ENCODE results near the gene OLFML2A.

The OLFML2A gene

DNA sequence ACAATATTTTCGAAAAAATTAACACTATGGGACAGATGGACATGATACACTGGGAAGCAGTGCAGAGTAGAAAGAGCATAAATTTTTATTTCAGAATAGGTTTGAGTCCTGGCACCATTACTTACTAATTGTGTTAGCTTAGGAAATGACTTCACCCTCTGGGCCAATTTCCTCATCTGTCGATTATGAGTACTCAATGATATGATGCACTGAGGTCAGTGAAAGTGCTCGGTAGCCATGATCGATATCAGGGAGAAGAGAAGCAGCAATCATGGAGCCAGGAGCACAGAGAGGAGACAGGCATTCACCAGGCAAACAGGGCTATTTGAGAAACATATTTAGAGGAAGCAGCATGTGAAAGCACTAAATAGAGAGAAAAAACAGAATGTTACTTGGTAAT lies 35.3 kb upstream of the OLFML2A start:
- TF ChIP-seq, protein P1, sequence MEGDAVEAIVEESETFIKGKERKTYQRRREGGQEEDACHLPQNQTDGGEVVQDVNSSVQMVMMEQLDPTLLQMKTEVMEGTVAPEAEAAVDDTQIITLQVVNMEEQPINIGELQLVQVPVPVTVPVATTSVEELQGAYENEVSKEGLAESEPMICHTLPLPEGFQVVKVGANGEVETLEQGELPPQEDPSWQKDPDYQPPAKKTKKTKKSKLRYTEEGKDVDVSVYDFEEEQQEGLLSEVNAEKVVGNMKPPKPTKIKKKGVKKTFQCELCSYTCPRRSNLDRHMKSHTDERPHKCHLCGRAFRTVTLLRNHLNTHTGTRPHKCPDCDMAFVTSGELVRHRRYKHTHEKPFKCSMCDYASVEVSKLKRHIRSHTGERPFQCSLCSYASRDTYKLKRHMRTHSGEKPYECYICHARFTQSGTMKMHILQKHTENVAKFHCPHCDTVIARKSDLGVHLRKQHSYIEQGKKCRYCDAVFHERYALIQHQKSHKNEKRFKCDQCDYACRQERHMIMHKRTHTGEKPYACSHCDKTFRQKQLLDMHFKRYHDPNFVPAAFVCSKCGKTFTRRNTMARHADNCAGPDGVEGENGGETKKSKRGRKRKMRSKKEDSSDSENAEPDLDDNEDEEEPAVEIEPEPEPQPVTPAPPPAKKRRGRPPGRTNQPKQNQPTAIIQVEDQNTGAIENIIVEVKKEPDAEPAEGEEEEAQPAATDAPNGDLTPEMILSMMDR (IDR thresholded peaks at IDR 0.05; ENCODE audit: insufficient read depth, missing control alignments), result no peak
- DNase-seq (ENCODE audit: insufficient read length, low spot score) (no peak), FAIRE-seq (no peak)

DNA sequence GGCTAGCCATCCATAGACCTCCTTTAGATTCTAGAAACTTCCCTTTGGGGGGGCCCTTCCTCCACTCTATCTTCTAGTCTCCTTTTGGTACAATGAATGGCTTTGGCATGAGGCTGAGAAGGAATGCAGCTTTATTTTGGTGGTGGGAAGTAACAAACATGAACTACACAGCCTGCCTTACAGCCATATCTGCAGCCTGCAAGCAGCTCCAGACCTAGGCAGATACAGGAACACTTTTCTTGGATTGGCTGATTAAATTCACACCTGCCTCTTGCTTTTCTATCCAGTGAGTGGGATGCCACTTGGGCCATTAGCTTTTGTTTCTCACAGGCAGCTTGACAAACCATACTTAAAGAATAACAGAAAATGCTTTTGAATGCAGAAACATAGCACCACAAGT lies 34.0 kb upstream of the OLFML2A start:
- TF ChIP-seq, protein P1 (IDR thresholded peaks at IDR 0.05; ENCODE audit: insufficient read depth, missing control alignments), result no peak
- FAIRE-seq (no peak), DNase-seq (ENCODE audit: insufficient read length, low spot score) (no peak)

DNA sequence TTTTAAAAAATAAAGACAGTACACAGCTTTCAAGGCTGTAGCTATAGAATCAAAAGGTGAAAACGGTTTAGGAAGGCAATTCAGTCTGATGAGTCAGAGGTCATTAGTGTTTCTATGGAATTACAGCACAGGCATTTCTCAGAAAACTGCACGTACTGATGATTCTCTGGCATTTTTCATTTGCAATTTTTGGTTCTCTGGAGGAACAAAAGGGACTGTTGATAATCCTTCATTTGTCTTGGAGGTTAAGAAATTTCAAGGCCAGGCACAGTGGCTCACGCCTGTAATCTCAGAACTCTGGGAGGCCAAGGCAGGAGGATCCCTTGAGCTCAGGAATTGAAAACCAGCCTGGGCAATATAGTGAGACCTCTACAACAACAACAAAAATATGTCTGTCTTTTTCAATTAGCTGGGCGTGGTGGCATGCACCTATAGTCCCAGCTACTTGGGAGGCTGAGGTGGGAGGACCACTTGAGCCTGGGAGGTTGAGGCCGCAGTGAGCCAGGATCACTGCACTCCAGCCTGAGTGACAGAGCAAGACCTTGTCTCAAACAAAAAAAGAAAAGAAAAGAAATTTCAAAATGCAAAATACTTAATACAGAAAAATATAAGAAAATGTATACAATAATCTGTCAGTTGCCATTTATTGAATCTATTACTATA lies 33.1 kb upstream of the OLFML2A start:
- FAIRE-seq, result no peak
- TF ChIP-seq, protein P1 (IDR thresholded peaks at IDR 0.05; ENCODE audit: insufficient read depth, missing control alignments), result no peak
- no peak for DNase-seq (ENCODE audit: insufficient read length, low spot score)

DNA sequence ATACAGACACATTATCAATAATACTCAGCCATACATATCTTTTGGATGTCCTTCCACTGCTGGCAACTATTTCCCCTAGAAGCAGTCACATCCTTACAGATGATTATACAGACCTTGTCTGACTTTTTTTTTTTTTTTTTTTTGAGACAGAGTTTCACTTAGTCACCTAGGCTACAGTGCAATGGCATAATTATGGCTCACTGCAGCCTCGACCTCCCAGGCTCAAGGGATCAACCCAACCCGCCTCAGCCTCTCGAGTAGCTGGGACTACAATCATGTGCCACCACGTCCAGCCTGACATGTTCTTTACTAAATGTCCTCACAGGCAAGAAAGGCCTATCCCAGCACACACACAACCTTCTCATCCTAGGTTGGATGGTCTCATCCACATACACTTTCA lies 29.9 kb upstream of the OLFML2A start:
- DNase-seq (ENCODE audit: insufficient read length, low spot score) (no peak), FAIRE-seq (no peak)
- TF ChIP-seq, protein P1 (IDR thresholded peaks at IDR 0.05; ENCODE audit: insufficient read depth, missing control alignments), result no peak

DNA sequence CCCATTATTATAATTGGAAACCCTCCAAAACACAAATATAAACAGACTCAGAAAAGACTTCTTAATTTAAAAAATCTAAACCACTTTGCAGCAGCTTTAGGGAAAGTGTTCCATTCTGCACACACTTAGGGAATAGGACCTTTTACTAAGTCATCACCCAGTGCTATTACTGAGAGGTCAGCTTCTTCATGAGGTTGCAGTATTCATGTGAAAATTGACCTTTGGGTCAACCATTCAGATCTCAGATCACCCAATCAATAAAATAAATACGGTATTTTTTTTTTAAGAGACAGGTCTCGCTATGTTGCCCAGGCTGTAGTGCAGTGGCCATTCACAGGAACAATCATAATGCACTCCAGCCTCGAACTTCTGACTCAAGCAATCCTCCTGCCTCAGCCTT lies 27.6 kb upstream of the OLFML2A start:
- FAIRE-seq (no peak), DNase-seq (ENCODE audit: insufficient read length, low spot score) (no peak)
- TF ChIP-seq, protein P1 (IDR thresholded peaks at IDR 0.05; ENCODE audit: insufficient read depth, missing control alignments), result no peak

DNA sequence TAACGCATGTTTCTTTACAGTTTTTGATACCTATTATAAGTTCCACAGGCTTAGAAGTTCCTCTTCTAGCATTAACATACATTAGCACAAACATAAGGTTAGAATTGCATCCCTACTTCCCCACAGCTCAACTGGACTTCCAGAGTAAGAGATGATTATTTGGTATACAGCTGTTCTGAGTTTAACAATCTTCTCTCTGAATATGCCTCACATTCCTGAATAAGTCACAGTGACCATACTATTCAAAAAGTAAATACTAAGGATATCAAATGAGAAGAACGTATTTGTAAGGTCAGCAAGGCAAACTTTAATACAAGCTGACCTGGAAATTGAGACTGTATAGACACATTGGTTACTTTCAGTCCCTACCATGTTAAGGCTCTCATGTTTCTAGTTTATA lies 27.2 kb upstream of the OLFML2A start:
- no peak for DNase-seq (ENCODE audit: insufficient read length, low spot score)
- TF ChIP-seq, protein P1 (IDR thresholded peaks at IDR 0.05; ENCODE audit: insufficient read depth, missing control alignments), result no peak

DNA sequence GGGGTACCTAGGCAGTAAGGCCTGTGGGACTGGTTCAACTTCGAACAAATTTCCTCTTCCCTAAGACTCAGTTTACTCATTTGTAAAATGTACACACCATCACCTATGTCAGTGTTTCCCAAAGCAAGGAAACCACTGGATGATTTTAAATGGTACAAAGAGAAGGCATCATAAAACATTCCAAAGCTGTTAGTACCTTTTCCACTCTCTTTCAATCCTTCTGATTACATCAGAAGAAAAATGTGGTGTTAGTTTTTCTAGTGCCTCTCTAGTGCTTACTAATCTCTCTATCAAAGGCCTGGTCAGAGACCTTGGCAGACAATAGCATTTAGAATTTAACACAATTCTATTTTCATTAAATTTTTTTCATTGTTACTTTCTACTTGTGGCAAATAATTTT lies 24.0 kb upstream of the OLFML2A start:
- TF ChIP-seq, protein P1 (IDR thresholded peaks at IDR 0.05; ENCODE audit: insufficient read depth, missing control alignments), result no peak
- DNase-seq (ENCODE audit: insufficient read length, low spot score), result no peak
- no peak for FAIRE-seq

More for the DNA sequence above, 27.2 kb upstream of the OLFML2A start:
- FAIRE-seq, result no peak

Measured in D721Med (cell line).